SK-N-SH (cell line): ENCODE measurements around the gene RAD21L1. TPM values are rescaled to one million over a fixed set of nuclear protein-coding genes. Genes with fewer than 3 reads are reported as not detected.
A peak's percentile ranks its signal among the peaks of the same experiment; 100 is the strongest.

ENCODE experiments used
- CTCF ChIA-PET: fragments of 300-600, 350-600 bp; formaldehyde crosslinking; extraction: SDS; loops from one replicate; lab custom pipeline; 2021; lab: Yijun Ruan, JAX
- POLR2A ChIA-PET: fragments of 350-600 bp; sonication (Branson Sonifier 250); formaldehyde crosslinking; extraction: SDS; loops from one replicate; lab custom pipeline; 2020; ENCODE audit warnings: antibody characterized with exemption, inconsistent platforms; lab: Yijun Ruan, JAX
- DNase-seq: peaks from one replicate; pipeline ENCODE4 v3.0.0; 2012
- H2AFZ ChIP-seq: fragments of 200-600 bp; sonication (generic); 2 replicates; pipeline ENCODE4 v1.8.1; 2016; ENCODE audit warnings: antibody characterized with exemption, mild to moderate bottlenecking, low read depth
- H3F3A ChIP-seq: fragments of 200-600 bp; sonication (generic); replicated peaks from 2 replicates; pipeline ENCODE3; 2016; ENCODE audit warnings: antibody characterized with exemption, mild to moderate bottlenecking; ENCODE audit not compliant: insufficient read depth
- H3K27ac ChIP-seq, 2 experiments: fragments of 200-500 bp in 1 of 2; fragments of 200-600 bp in 1 of 2; sonication (Bioruptor generic) in 1 of 2; sonication (generic), shearing (Covaris generic) in 1 of 2; 2 replicates each; pipeline versions ENCODE4 v1.5.1 to v1.6.1; 2014 to 2016; ENCODE audit warnings: low read depth in 2 of 2, inconsistent platforms in 1 of 2, low read length in 1 of 2, mild to moderate bottlenecking in 1 of 2, mixed read lengths in 1 of 2
- H3K27me3 ChIP-seq: fragments of 200-600 bp; sonication (generic), shearing (Covaris generic); 2 replicates; pipeline ENCODE4 v1.6.1; 2016; ENCODE audit warnings: mixed run types; ENCODE audit not compliant: insufficient read depth
- H3K36me3 ChIP-seq, 2 experiments: fragments of 200-500 bp in 1 of 2; fragments of 200-600 bp in 1 of 2; sonication (Bioruptor generic) in 1 of 2; sonication (generic) in 1 of 2; replicated peaks in 1 of 2; 2 replicates each; pipeline versions ENCODE3 to v1.5.1; 2014 to 2016; ENCODE audit warnings: low read length in 1 of 2, mild to moderate bottlenecking in 1 of 2; ENCODE audit not compliant: insufficient read depth in 2 of 2, control insufficient read depth in 1 of 2
- H3K4me1 ChIP-seq, 2 experiments: fragments of 200-500 bp in 1 of 2; fragments of 200-600 bp in 1 of 2; sonication (Bioruptor generic) in 1 of 2; sonication (generic), shearing (Covaris generic) in 1 of 2; 2 replicates each; pipeline versions ENCODE4 v1.5.1 to v1.6.1; 2014 to 2016; ENCODE audit warnings: low read depth in 1 of 2, low read length in 1 of 2, mixed run types in 1 of 2; ENCODE audit not compliant: insufficient read depth in 2 of 2, control insufficient read depth in 1 of 2
- H3K4me2 ChIP-seq: fragments of 200-600 bp; sonication (generic), shearing (Covaris generic); 2 replicates; pipeline ENCODE4 v1.6.1; 2017; ENCODE audit warnings: mixed run types
- H3K4me3 ChIP-seq, 2 experiments: fragments of 200-500 bp in 1 of 2; fragments of 200-600 bp in 1 of 2; sonication (Bioruptor generic) in 1 of 2; sonication (generic), shearing (Covaris generic) in 1 of 2; 2 replicates each; pipeline versions ENCODE4 v1.5.1 to v1.8.1; 2014 to 2016; ENCODE audit warnings: low read depth in 2 of 2, inconsistent platforms in 1 of 2, low read length in 1 of 2, mild to moderate bottlenecking in 1 of 2, mixed read lengths in 1 of 2, moderate library complexity in 1 of 2
- H3K79me2 ChIP-seq: fragments of 200-600 bp; sonication (generic); 2 replicates; pipeline ENCODE4 v1.8.1; 2017; ENCODE audit warnings: mild to moderate bottlenecking; ENCODE audit not compliant: insufficient read depth
- H3K9ac ChIP-seq: fragments of 200-600 bp; sonication (generic); 2 replicates; pipeline ENCODE4 v1.6.1; 2017; ENCODE audit warnings: mixed run types
- H3K9me2 ChIP-seq: fragments of 200-600 bp; sonication (generic); 2 replicates; pipeline ENCODE4 v1.6.1; 2017; ENCODE audit warnings: mixed run types
- H3K9me3 ChIP-seq: fragments of 200-600 bp; sonication (generic); 2 replicates; pipeline ENCODE4 v1.6.1; 2017; ENCODE audit warnings: mixed run types, mild to moderate bottlenecking, moderate library complexity
- H4K20me1 ChIP-seq: fragments of 200-600 bp; sonication (generic); 2 replicates; pipeline ENCODE4 v1.6.1; 2017; ENCODE audit warnings: mild to moderate bottlenecking, mixed run types; ENCODE audit not compliant: insufficient read depth
- CHD2 ChIP-seq: fragments of 150-350 bp; IDR thresholded peaks from 2 replicates; pipeline ENCODE4 v1.6.1; 2018; ENCODE audit warnings: low read length; ENCODE audit not compliant: partially characterized antibody
- ELF1 ChIP-seq: IDR thresholded peaks from 2 replicates; pipeline ENCODE4 v1.4.0; 2012
- EP300 ChIP-seq, 2 experiments: IDR thresholded peaks; 2 replicates each; pipeline versions ENCODE4 v1.4.0 to v1.6.1; 2012; ENCODE audit warnings: borderline replicate concordance in 1 of 2, low read depth in 1 of 2, low read length in 1 of 2
- FOXJ3 ChIP-seq: sonication (generic); formaldehyde crosslinking; IDR thresholded peaks from 2 replicates; pipeline ENCODE4 v1.5.1; 2020; ENCODE audit warnings: mild to moderate bottlenecking, missing genetic modification reagents
- GABPA ChIP-seq: IDR thresholded peaks from 2 replicates; pipeline ENCODE4 v1.4.0; 2012; ENCODE audit warnings: low read depth, mild to moderate bottlenecking
- GATA2 ChIP-seq: sonication (generic); formaldehyde crosslinking; IDR thresholded peaks from 2 replicates; pipeline ENCODE4 v1.5.0; 2020; ENCODE audit warnings: mild to moderate bottlenecking, missing genetic modification reagents
- MEF2A ChIP-seq: IDR thresholded peaks from 2 replicates; pipeline ENCODE4 v1.4.0; 2012; ENCODE audit warnings: low read depth, borderline replicate concordance
- MXI1 ChIP-seq: IDR thresholded peaks from 2 replicates; pipeline ENCODE4 v1.6.1; 2012; ENCODE audit warnings: mild to moderate bottlenecking, low read depth, low read length, improper control_type of control experiment
- NFIC ChIP-seq: IDR thresholded peaks from 2 replicates; pipeline ENCODE4 v1.4.0; 2012; ENCODE audit warnings: borderline replicate concordance
- NRF1 ChIP-seq: IDR thresholded peaks from 2 replicates; pipeline ENCODE4 v1.6.1; 2012; ENCODE audit warnings: low read depth, mild to moderate bottlenecking, low read length
- POLR2AphosphoS5 ChIP-seq: IDR thresholded peaks from 2 replicates; pipeline ENCODE4 v1.6.1; 2012; ENCODE audit warnings: low read depth, low read length
- RCOR1 ChIP-seq: fragments of 150-350 bp; IDR thresholded peaks from 2 replicates; pipeline ENCODE4 v1.6.1; 2017; ENCODE audit warnings: antibody characterized with exemption, low read length
- RFX5 ChIP-seq: IDR thresholded peaks from 2 replicates; pipeline ENCODE4 v1.6.1; 2012; ENCODE audit warnings: mild to moderate bottlenecking, improper control_type of control experiment, low read length
- SMC3 ChIP-seq: IDR thresholded peaks from 2 replicates; pipeline ENCODE4 v1.6.1; 2012; ENCODE audit warnings: low read depth, low read length, improper control_type of control experiment
- TCF12 ChIP-seq: IDR thresholded peaks from 2 replicates; pipeline ENCODE4 v1.4.0; 2012
- TEAD4 ChIP-seq: IDR thresholded peaks from 2 replicates; pipeline ENCODE4 v1.4.0; 2012; ENCODE audit warnings: mild to moderate bottlenecking, borderline replicate concordance; ENCODE audit not compliant: insufficient read depth
- ZBTB33 ChIP-seq: IDR thresholded peaks from 2 replicates; pipeline ENCODE4 v1.4.0; 2012; ENCODE audit warnings: low read depth, borderline replicate concordance
- WGBS: methylation state at CpG from one replicate; pipeline ENCODE4 v1.1.6; 2017; ENCODE audit warnings: low lambda C conversion rate; 5-methylcytosine and 5-hydroxymethylcytosine counted together
- polyA plus RNA-seq, 3 experiments: library from polyadenylated mRNA; depleted of rRNA; stranded (reverse); fragments of >200 nt; gene quantifications; 2 replicates each; pipeline ENCODE4 v1.2.3, GENCODE V29; 2012
- TF ChIP-seq, protein P1 (sequence below): IDR thresholded peaks from 2 replicates; pipeline ENCODE4; 2012
- TF ChIP-seq, protein P2 (sequence below): fragments of 150-350 bp; IDR thresholded peaks from 2 replicates; pipeline ENCODE4 v1.6.1; 2017; ENCODE audit warnings: antibody characterized with exemption, low read length, low read depth, borderline replicate concordance
- TF ChIP-seq, protein P3 (sequence below): fragments of 200-600 bp; sonication (generic); IDR thresholded peaks from 2 replicates; pipeline ENCODE4 v1.6.1; 2017; ENCODE audit warnings: antibody characterized with exemption, mild to moderate bottlenecking, moderate library complexity

Gene RAD21L1
- polyA plus RNA-seq, 1 of the 3 experiments (the other 2 are of a cell fraction): 0.03 TPM

GRCh38 chr20:1212023-1212422 lies 13.8 kb upstream of the RAD21L1 start:
- CTCF ChIA-PET: interaction anchor here (0.5 to 3.9 kb wide), 21 partner anchors 8 to 840 kb away, joined by 3 to 33 read pairs (median 8); partner anchors contain the start of genes C20orf202, PSMF1 and RAD21L1
- POLR2A ChIA-PET: no interaction called here
- Histone ChIP-seq H3K27ac (no peak overlapping the region), H3K9me3 (no peaks in the 10 kb centered on the region), H3K4me3 (no peak overlapping the region), H3K9me2 (no peaks in the 10 kb centered on the region), H3K4me2 (no peak overlapping the region), H2AFZ (no peak overlapping the region), H3F3A (no peaks in the 10 kb centered on the region), H3K9ac (no peak overlapping the region), H3K79me2 (no peaks in the 10 kb centered on the region), H3K4me1 (no peaks in the 10 kb centered on the region; a peak in 1 of 4 replicates), H3K27me3 (no peaks in the 10 kb centered on the region; the same call in 1 of the 2 replicates), H3K36me3 (no peaks in the 10 kb centered on the region), H4K20me1 (no peaks in the 10 kb centered on the region)
- DNase-seq: no peak
- TF ChIP-seq POLR2AphosphoS5 (no peak), RCOR1 (no peak), MXI1 (no peak), GABPA (no peak), NFIC (no peak), MEF2A (no peak), EP300 (IDR thresholded peaks at IDR 0.05; ENCODE audit: borderline replicate concordance in 1 of 2, low read depth in 1 of 2, low read length in 1 of 2) (no peak), RFX5 (no peak), CHD2 (no peak)

GRCh38 chr20:1212607-1213396 lies 13.0 kb upstream of the RAD21L1 start:
- H3K27me3 ChIP-seq: no peaks in the 10 kb centered on the region; the same call in 1 of the 2 replicates
- H3K9me3 ChIP-seq: no peaks in the 10 kb centered on the region
- H3F3A ChIP-seq: no peaks in the 10 kb centered on the region
- no peaks in the 10 kb centered on the region for H3K36me3 ChIP-seq
- DNase-seq: peak; percentile 74
- ChIA-PET CTCF (interaction anchor here (0.6 to 3.9 kb wide), 37 partner anchors 9 to 463 kb away, joined by 3 to 33 read pairs (median 4); partner anchors contain the start of genes C20orf202, FKBP1A, PSMF1 and RAD21L1), POLR2A (no interaction called here)
- H3K9me2 ChIP-seq: no peaks in the 10 kb centered on the region
- H4K20me1 ChIP-seq: no peaks in the 10 kb centered on the region
- WGBS: 16% methylated on average over 18 of the region's 21 CpGs
- H3K4me2 ChIP-seq: no peak overlapping the region
- H3K79me2 ChIP-seq: no peaks in the 10 kb centered on the region
- no peak overlapping the region for H3K27ac ChIP-seq
- no peak overlapping the region for H3K9ac ChIP-seq
- H3K4me1 ChIP-seq: no peaks in the 10 kb centered on the region; a peak in 1 of 4 replicates
- H2AFZ ChIP-seq: no peak overlapping the region
- H3K4me3 ChIP-seq: no peak overlapping the region; a peak in 1 of 4 replicates
- TF ChIP-seq GATA2 (CRISPR knock-in tag): no peak
- no peak for TF ChIP-seq FOXJ3 (CRISPR knock-in tag)
- no peak for TF ChIP-seq POLR2AphosphoS5
- TF ChIP-seq, protein P1, sequence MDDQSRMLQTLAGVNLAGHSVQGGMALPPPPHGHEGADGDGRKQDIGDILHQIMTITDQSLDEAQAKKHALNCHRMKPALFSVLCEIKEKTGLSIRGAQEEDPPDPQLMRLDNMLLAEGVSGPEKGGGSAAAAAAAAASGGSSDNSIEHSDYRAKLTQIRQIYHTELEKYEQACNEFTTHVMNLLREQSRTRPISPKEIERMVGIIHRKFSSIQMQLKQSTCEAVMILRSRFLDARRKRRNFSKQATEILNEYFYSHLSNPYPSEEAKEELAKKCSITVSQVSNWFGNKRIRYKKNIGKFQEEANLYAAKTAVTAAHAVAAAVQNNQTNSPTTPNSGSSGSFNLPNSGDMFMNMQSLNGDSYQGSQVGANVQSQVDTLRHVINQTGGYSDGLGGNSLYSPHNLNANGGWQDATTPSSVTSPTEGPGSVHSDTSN: no peak
- TF ChIP-seq, protein P2, sequence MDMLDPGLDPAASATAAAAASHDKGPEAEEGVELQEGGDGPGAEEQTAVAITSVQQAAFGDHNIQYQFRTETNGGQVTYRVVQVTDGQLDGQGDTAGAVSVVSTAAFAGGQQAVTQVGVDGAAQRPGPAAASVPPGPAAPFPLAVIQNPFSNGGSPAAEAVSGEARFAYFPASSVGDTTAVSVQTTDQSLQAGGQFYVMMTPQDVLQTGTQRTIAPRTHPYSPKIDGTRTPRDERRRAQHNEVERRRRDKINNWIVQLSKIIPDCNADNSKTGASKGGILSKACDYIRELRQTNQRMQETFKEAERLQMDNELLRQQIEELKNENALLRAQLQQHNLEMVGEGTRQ: no peak
- TF ChIP-seq ELF1: peak; percentile 57; the same call in 1 of the 2 replicates
- TF ChIP-seq TCF12: no peak
- TF ChIP-seq TEAD4: no peak
- TF ChIP-seq CHD2: no peak
- no peak for TF ChIP-seq ZBTB33
- TF ChIP-seq, protein P3, sequence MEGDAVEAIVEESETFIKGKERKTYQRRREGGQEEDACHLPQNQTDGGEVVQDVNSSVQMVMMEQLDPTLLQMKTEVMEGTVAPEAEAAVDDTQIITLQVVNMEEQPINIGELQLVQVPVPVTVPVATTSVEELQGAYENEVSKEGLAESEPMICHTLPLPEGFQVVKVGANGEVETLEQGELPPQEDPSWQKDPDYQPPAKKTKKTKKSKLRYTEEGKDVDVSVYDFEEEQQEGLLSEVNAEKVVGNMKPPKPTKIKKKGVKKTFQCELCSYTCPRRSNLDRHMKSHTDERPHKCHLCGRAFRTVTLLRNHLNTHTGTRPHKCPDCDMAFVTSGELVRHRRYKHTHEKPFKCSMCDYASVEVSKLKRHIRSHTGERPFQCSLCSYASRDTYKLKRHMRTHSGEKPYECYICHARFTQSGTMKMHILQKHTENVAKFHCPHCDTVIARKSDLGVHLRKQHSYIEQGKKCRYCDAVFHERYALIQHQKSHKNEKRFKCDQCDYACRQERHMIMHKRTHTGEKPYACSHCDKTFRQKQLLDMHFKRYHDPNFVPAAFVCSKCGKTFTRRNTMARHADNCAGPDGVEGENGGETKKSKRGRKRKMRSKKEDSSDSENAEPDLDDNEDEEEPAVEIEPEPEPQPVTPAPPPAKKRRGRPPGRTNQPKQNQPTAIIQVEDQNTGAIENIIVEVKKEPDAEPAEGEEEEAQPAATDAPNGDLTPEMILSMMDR: peak; percentile 77
- TF ChIP-seq RCOR1: no peak
- no peak for TF ChIP-seq MXI1
- TF ChIP-seq GABPA: no peak
- peak; percentile 64 for TF ChIP-seq SMC3
- no peak for TF ChIP-seq NRF1
